AG10803 (cell line): Measurements from ENCODE around the gene PCMT1.

Experiments
- DNase-seq: peaks from one replicate; pipeline ENCODE4 v3.0.0; 2010; ENCODE audit warnings: low read depth
- H3K4me3 ChIP-seq: 2 replicates; pipeline ENCODE4 v1.5.1; 2011; ENCODE audit warnings: mild to moderate bottlenecking, low read length, control low read depth
- CTCF ChIP-seq: conservative IDR thresholded peaks from 2 replicates; pipeline ENCODE4 v1.5.1; 2011; ENCODE audit warnings: mild to moderate bottlenecking, low read length, control low read depth, inconsistent platforms

The PCMT1 gene

GRCh38 chr6:149779644-149779963 is 30.1 kb downstream of the PCMT1 start:
- no peak overlapping the region for H3K4me3 ChIP-seq
- TF ChIP-seq CTCF: no peak
- DNase-seq: no peak

GRCh38 chr6:149781715-149782114 is 32.2 kb downstream of the PCMT1 start:
- no peak for DNase-seq
- no peak for TF ChIP-seq CTCF
- no peak overlapping the region for H3K4me3 ChIP-seq

- no peak for DNase-seq
- no peak overlapping the region for H3K4me3 ChIP-seq
- no peak for TF ChIP-seq CTCF
Measured at GRCh38 chr6:149782337-149782736, 32.8 kb downstream of the PCMT1 start.

- DNase-seq: no peak
- no peak for TF ChIP-seq CTCF
Measured at GRCh38 chr6:149783551-149783950, 34.0 kb downstream of the PCMT1 start.

GRCh38 chr6:149806127-149806526 is 56.6 kb downstream of the PCMT1 start:
- DNase-seq: peak; percentile 13
- no peak overlapping the region for H3K4me3 ChIP-seq
- no peak for TF ChIP-seq CTCF

More at GRCh38 chr6:149783551-149783950, 34.0 kb downstream of the PCMT1 start:
- H3K4me3 ChIP-seq: no peak overlapping the region

- no peak for TF ChIP-seq CTCF
- no peak for DNase-seq
- no peak overlapping the region for H3K4me3 ChIP-seq
Measured at GRCh38 chr6:149809798-149810197, 60.3 kb downstream of the PCMT1 start.

- no peak overlapping the region for H3K4me3 ChIP-seq
- no peak for DNase-seq
- no peak for TF ChIP-seq CTCF
Measured at GRCh38 chr6:149813351-149813750, 63.8 kb downstream of the PCMT1 start.
